HCT116 (cell line): ENCODE data around the gene CUX1. TPM values are rescaled to one million over a fixed set of nuclear protein-coding genes. Genes with fewer than 3 reads are reported as not detected.

Experiments used
- ATAC-seq: fragments of 200-7000 bp; cut with Tn5 transposase; 2 replicates; pipeline ENCODE4 v1.9.1; 2020; ENCODE audit warnings: mild to moderate bottlenecking, moderate library complexity
- BruUV-seq: library from RNA; stranded (reverse); fragments of 400-500 nt; replicated peaks from 2 replicates; lab custom pipeline; 2021; lab: Mats Ljungman, UMichigan
- CTCF ChIA-PET: fragments of 300-600 bp; sonication (Branson Sonifier 250); formaldehyde crosslinking; loops from one replicate; lab custom pipeline; 2021; ENCODE audit warnings: antibody characterized with exemption; lab: Charles Lee
- POLR2A ChIA-PET: fragments of 300-600, 350-600 bp; sonication (Branson Sonifier 250); formaldehyde crosslinking; loops from one replicate; lab custom pipeline; 2021; ENCODE audit warnings: antibody characterized with exemption; lab: Charles Lee
- RAD21 ChIA-PET, 2 experiments: fragments of 300-600 bp; sonication (Branson Sonifier 250); formaldehyde crosslinking; loops; one replicate each; lab custom pipeline; 2023; ENCODE audit warnings: low total read pairs in 2 of 2; ENCODE audit not compliant: uncharacterized antibody in 2 of 2, unreplicated experiment in 2 of 2, low non-redundant PET in 1 of 2; lab: Charles Lee
- DNase-seq: peaks from one replicate; pipeline ENCODE4 v3.0.0-alpha.2; 2010; ENCODE audit warnings: low read depth, low spot score
- H2AFZ ChIP-seq: fragments of 200-600 bp; shearing (Covaris generic), sonication (generic); 2 replicates; pipeline ENCODE4 v1.6.1; 2017; ENCODE audit warnings: low read depth, mixed run types, mixed read lengths, antibody characterized with exemption, low read length; ENCODE audit not compliant: poor library complexity, severe bottlenecking
- H3K27ac ChIP-seq: 2 replicates; pipeline ENCODE4 v1.5.1; 2012; ENCODE audit warnings: low read depth, low read length
- H3K27me3 ChIP-seq: fragments of 200-600 bp; sonication (generic); 2 replicates; pipeline ENCODE4 v1.6.1; 2016; ENCODE audit warnings: mixed run types, low read length, mixed read lengths; ENCODE audit not compliant: insufficient read depth
- H3K36me3 ChIP-seq, 2 experiments: fragments of 200-500 bp in 1 of 2; fragments of 200-600 bp in 1 of 2; sonication (Bioruptor generic) in 1 of 2; sonication (generic) in 1 of 2; 2 replicates each; pipeline versions ENCODE4 v1.5.1 to v1.6.1; 2014 to 2016; ENCODE audit warnings: low read length in 2 of 2, inconsistent platforms in 1 of 2, mixed read lengths in 1 of 2, mixed run types in 1 of 2; ENCODE audit not compliant: insufficient read depth in 2 of 2, control insufficient read depth in 1 of 2
- H3K4me1 ChIP-seq, 2 experiments: fragments of 200-600 bp in 1 of 2; sonication (generic) in 1 of 2; 2 replicates each; pipeline versions ENCODE4 v1.5.1 to v1.6.1; 2012 to 2017; ENCODE audit warnings: low read length in 2 of 2, inconsistent platforms in 1 of 2, mild to moderate bottlenecking in 1 of 2, mixed read lengths in 1 of 2, mixed run types in 1 of 2, moderate library complexity in 1 of 2; ENCODE audit not compliant: insufficient read depth in 2 of 2, control insufficient read depth in 1 of 2
- H3K4me2 ChIP-seq: fragments of 200-600 bp; sonication (generic); 2 replicates; pipeline ENCODE4 v1.6.1; 2017; ENCODE audit warnings: mixed run types, low read length, mixed read lengths
- H3K4me3 ChIP-seq, 2 experiments: fragments of 200-600 bp in 1 of 2; sonication (generic) in 1 of 2; replicated peaks in 1 of 2; 2 replicates each; pipeline ENCODE4 v1.5.1; 2011 to 2016; ENCODE audit warnings: low read length in 2 of 2, control low read depth in 1 of 2, low read depth in 1 of 2, mild to moderate bottlenecking in 1 of 2, mixed read lengths in 1 of 2, mixed run types in 1 of 2
- H3K79me2 ChIP-seq: fragments of 200-600 bp; sonication (generic); 2 replicates; pipeline ENCODE4 v1.6.1; 2017; ENCODE audit warnings: mild to moderate bottlenecking, mixed run types, low read length, moderate library complexity, mixed read lengths; ENCODE audit not compliant: insufficient read depth
- H3K9ac ChIP-seq: fragments of 200-600 bp; sonication (generic); 2 replicates; pipeline ENCODE4 v1.6.1; 2016; ENCODE audit warnings: low read length, mixed read lengths
- H3K9me2 ChIP-seq: fragments of 200-600 bp; sonication (generic), shearing (Covaris generic); 2 replicates; pipeline ENCODE4 v1.6.1; 2017; ENCODE audit warnings: mixed run types, mild to moderate bottlenecking, moderate library complexity; ENCODE audit not compliant: insufficient read depth
- H3K9me3 ChIP-seq, 2 experiments: fragments of 200-500 bp in 1 of 2; fragments of 200-600 bp in 1 of 2; sonication (Bioruptor generic) in 1 of 2; sonication (generic) in 1 of 2; 2 replicates each; pipeline ENCODE4 v1.6.1; 2014 to 2017; ENCODE audit warnings: low read length in 2 of 2, mixed read lengths in 2 of 2, inconsistent platforms in 1 of 2, low read depth in 1 of 2, mild to moderate bottlenecking in 1 of 2, mixed run types in 1 of 2, moderate library complexity in 1 of 2; ENCODE audit not compliant: control insufficient read depth in 1 of 2, insufficient read depth in 1 of 2
- H4K20me1 ChIP-seq: fragments of 200-600 bp; sonication (generic), shearing (Covaris generic); 2 replicates; pipeline ENCODE4 v1.6.1; 2017; ENCODE audit warnings: mixed run types, mild to moderate bottlenecking, moderate library complexity; ENCODE audit not compliant: insufficient read depth
- CBX3 ChIP-seq: IDR thresholded peaks from 2 replicates; pipeline ENCODE4 v1.6.1; 2012; ENCODE audit warnings: low read depth
- CTCF ChIP-seq, 3 experiments: fragments of 200-600 bp in 1 of 3; sonication (generic) in 1 of 3; IDR thresholded peaks in 2 of 3; conservative IDR thresholded peaks in 1 of 3; 2 replicates each; pipeline ENCODE4 v1.5.1; 2012 to 2017; ENCODE audit warnings: low read depth in 2 of 3, low read length in 2 of 3, antibody characterized with exemption in 1 of 3, borderline replicate concordance in 1 of 3, control low read depth in 1 of 3, mild to moderate bottlenecking in 1 of 3, mixed read lengths in 1 of 3, mixed run types in 1 of 3, moderate library complexity in 1 of 3; ENCODE audit not compliant: insufficient read depth in 1 of 3
- FOSL1 ChIP-seq: IDR thresholded peaks from 2 replicates; pipeline ENCODE4 v1.6.1; 2012; ENCODE audit warnings: low read depth
- MAX ChIP-seq: IDR thresholded peaks from 2 replicates; pipeline ENCODE4 v1.6.1; 2012
- POLR2A ChIP-seq: IDR thresholded peaks from 2 replicates; pipeline ENCODE4 v1.7.0; 2011; ENCODE audit warnings: borderline replicate concordance; ENCODE audit not compliant: insufficient read depth, insufficient read length; ENCODE audit errors: extremely low read depth
- POLR2AphosphoS5 ChIP-seq: IDR thresholded peaks from 2 replicates; pipeline ENCODE4 v1.6.1; 2011; ENCODE audit warnings: mild to moderate bottlenecking, low read depth, low read length, moderate library complexity
- RAD21 ChIP-seq: IDR thresholded peaks from 2 replicates; pipeline ENCODE4 v1.6.1; 2012; ENCODE audit warnings: low read depth, mild to moderate bottlenecking
- REST ChIP-seq: IDR thresholded peaks from 2 replicates; pipeline ENCODE4 v1.6.1; 2012; ENCODE audit warnings: low read depth
- SP1 ChIP-seq: IDR thresholded peaks from 2 replicates; pipeline ENCODE4 v1.6.1; 2012; ENCODE audit warnings: low read depth
- SRF ChIP-seq: IDR thresholded peaks from 2 replicates; pipeline ENCODE4 v1.6.1; 2012; ENCODE audit warnings: low read depth
- TCF7L2 ChIP-seq: IDR thresholded peaks from 2 replicates; pipeline ENCODE4 v1.7.0; 2011; ENCODE audit warnings: borderline replicate concordance, inconsistent platforms; ENCODE audit not compliant: insufficient read depth, insufficient read length; ENCODE audit errors: extremely low read depth
- intact Hi-C: fragments of 100-400 bp; cut with micrococcal nuclease; formaldehyde crosslinking; loops from 2 replicates; pipeline ENCODE4 v1.10.0; 2022
- total RNA-seq: library from RNA; stranded (reverse); gene quantifications from one replicate; pipeline ENCODE4 v1.2.1, GENCODE V29; 2021; ENCODE audit not compliant: unreplicated experiment

Gene CUX1
- total RNA-seq, 1 experiment from 2014 or later, result 68.9 TPM

DNA sequence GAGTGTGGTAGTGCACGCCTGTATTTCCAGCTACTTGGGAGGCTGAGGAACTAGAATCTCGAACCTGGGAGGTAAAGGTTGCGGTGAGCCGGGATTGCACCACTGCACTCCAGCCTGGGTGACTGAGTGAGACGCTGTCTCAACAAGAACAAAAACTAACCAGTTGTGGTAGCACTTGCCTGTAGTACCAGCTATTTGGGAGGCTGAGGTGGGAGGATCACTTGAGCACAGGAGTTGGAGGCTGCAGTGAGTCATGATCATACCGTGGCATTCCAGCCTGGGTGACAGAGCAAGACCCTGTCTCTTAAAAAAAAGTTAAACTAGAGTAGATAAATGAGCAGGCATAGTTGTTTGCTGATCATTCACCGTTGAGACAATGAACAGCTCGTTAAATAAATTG lies 48.9 kb downstream of the CUX1 start:
- ChIA-PET CTCF (no interaction called here), POLR2A (no interaction called here), RAD21 (no interaction called here)
- Histone ChIP-seq H3K36me3 (no peaks in the 10 kb centered on the region), H3K27ac (no peak overlapping the region), H3K4me1 (peaks cover 34 to 51% of the 10 kb centered on the region in 2 experiments), H3K4me2 (no peak overlapping the region), H3K9me2 (no peaks in the 10 kb centered on the region), H3K27me3 (no peaks in the 10 kb centered on the region), H2AFZ (no peak overlapping the region), H3K9ac (no peak overlapping the region), H3K4me3 (no peak overlapping the region), H3K9me3 (no peaks in the 10 kb centered on the region), H4K20me1 (no peaks in the 10 kb centered on the region), H3K79me2 (peaks cover 93% of the 10 kb centered on the region)
- intact Hi-C loops, result no loop called here
- no peak for DNase-seq
- no TSS peak for BruUV-seq
- TF ChIP-seq REST, result no peak
- no peak for TF ChIP-seq POLR2A
- TF ChIP-seq CBX3, result no peak
- TF ChIP-seq MAX, result no peak
- TF ChIP-seq FOSL1, result no peak
- TF ChIP-seq TCF7L2, result no peak
- TF ChIP-seq CTCF (IDR thresholded peaks at IDR 0.05 in 2 of 3, conservative IDR thresholded peaks at IDR 0.05 in 1 of 3; ENCODE audit: borderline replicate concordance in 1 of 3, insufficient read depth in 1 of 3, low read depth in 2 of 3, low read length in 2 of 3), result no peak
- no peak for TF ChIP-seq SRF
- no peak for TF ChIP-seq RAD21
- TF ChIP-seq SP1, result no peak
- no peak for TF ChIP-seq POLR2AphosphoS5
- ATAC-seq, result no peak
